K562 (cell line): ENCODE results near the gene FAT2. TPM values are rescaled to one million over a fixed set of nuclear protein-coding genes. Genes with fewer than 3 reads are reported as not detected.

ENCODE experiments used
- ATAC-seq: fragments of 200-7000 bp; cut with Tn5 transposase; 3 replicates; pipeline ENCODE4 v1.9.1; 2020; ENCODE audit warnings: moderate library complexity
- BruUV-seq: library from RNA; stranded (reverse); fragments of 400-500 nt; replicated peaks from 2 replicates; lab custom pipeline; 2021; lab: Mats Ljungman, UMichigan
- CTCF ChIA-PET: fragments of 300-600 bp; formaldehyde crosslinking; extraction: SDS; loops from one replicate; lab custom pipeline; 2021; ENCODE audit warnings: low intra/inter-chr PET ratio; lab: Yijun Ruan, JAX
- POLR2A ChIA-PET: fragments of 300-600, 350-650 bp; sonication (Branson Sonifier 250); formaldehyde crosslinking; extraction: SDS; loops from one replicate; lab custom pipeline; 2021; ENCODE audit warnings: antibody characterized with exemption, inconsistent platforms; lab: Yijun Ruan, JAX
- DNase-seq, 4 experiments: peaks; one replicate each; pipeline versions ENCODE4 v3.0.0 to v3.0.0-alpha.2; 2011 to 2018; ENCODE audit warnings: low spot score in 3 of 4, mixed read lengths in 3 of 4; ENCODE audit errors: extremely low read depth in 1 of 4
- FAIRE-seq: peaks from 2 replicates; lab custom pipeline; 2011; peaks lifted over from hg19 to GRCh38; lab: Jason Lieb, UNC
- H2AFZ ChIP-seq: 2 replicates; pipeline ENCODE4 v1.6.0; 2011; ENCODE audit warnings: low read depth, low read length, control low read depth, inconsistent platforms
- H3K27ac ChIP-seq: fragments of 200-600 bp; 3 replicates; pipeline ENCODE4 v1.8.0; 2011; ENCODE audit warnings: low read depth, mild to moderate bottlenecking, control low read depth, inconsistent platforms, low read length, moderate library complexity, mixed read lengths; ENCODE audit errors: extremely low read depth
- H3K27me3 ChIP-seq, 2 experiments: fragments of 300-600 bp in 1 of 2; 2 replicates in 1 of 2; 3 replicates in 1 of 2; pipeline versions ENCODE4 v1.6.0 to v1.8.0; 2011; ENCODE audit warnings: inconsistent platforms in 2 of 2, low read length in 2 of 2, mild to moderate bottlenecking in 1 of 2, mixed read lengths in 1 of 2, moderate library complexity in 1 of 2; ENCODE audit not compliant: control insufficient read depth in 2 of 2, insufficient read depth in 2 of 2
- H3K36me3 ChIP-seq: fragments of 300-600 bp; 3 replicates; pipeline ENCODE4 v1.8.0; 2011; ENCODE audit warnings: mild to moderate bottlenecking, low read length, inconsistent platforms; ENCODE audit not compliant: control insufficient read depth, insufficient read depth
- H3K4me1 ChIP-seq, 2 experiments: fragments of 200-600 bp in 1 of 2; replicated peaks in 1 of 2; 2 replicates in 1 of 2; 3 replicates in 1 of 2; pipeline versions ENCODE4 v1.5.1 to v1.8.0; 2011; ENCODE audit warnings: inconsistent platforms in 2 of 2, low read length in 2 of 2, mild to moderate bottlenecking in 1 of 2, mixed read lengths in 1 of 2, moderate library complexity in 1 of 2; ENCODE audit not compliant: control insufficient read depth in 2 of 2, insufficient read depth in 2 of 2
- H3K4me2 ChIP-seq: 2 replicates; pipeline ENCODE4 v1.6.1; 2011; ENCODE audit warnings: low read length, control low read depth, inconsistent platforms, mixed read lengths; ENCODE audit not compliant: insufficient read depth
- H3K4me3 ChIP-seq: fragments of 200-600 bp; sonication (generic), shearing (Covaris generic); 2 replicates; pipeline ENCODE4 v1.5.1; 2016; ENCODE audit warnings: control low read depth, inconsistent platforms
- H3K79me2 ChIP-seq: fragments of 200-600 bp; 3 replicates; pipeline ENCODE4 v1.8.0; 2011; ENCODE audit warnings: low read length, inconsistent platforms; ENCODE audit not compliant: control insufficient read depth, insufficient read depth
- H3K9ac ChIP-seq, 2 experiments: 2 replicates each; pipeline versions ENCODE4 v1.6.0 to v1.6.1; 2011; ENCODE audit warnings: low read depth in 2 of 2, low read length in 2 of 2, control low read depth in 1 of 2, inconsistent platforms in 1 of 2, mild to moderate bottlenecking in 1 of 2, mixed read lengths in 1 of 2; ENCODE audit not compliant: insufficient read depth in 1 of 2
- H3K9me1 ChIP-seq: one replicate; pipeline ENCODE4 v1.6.0; 2011; ENCODE audit warnings: inconsistent platforms, mild to moderate bottlenecking, low read length, moderate library complexity; ENCODE audit not compliant: control insufficient read depth, insufficient read depth
- H3K9me3 ChIP-seq: replicated peaks from 2 replicates; pipeline ENCODE4 v1.5.1; 2011; ENCODE audit warnings: low read depth, low read length, inconsistent platforms; ENCODE audit not compliant: control insufficient read depth, insufficient read depth
- H4K20me1 ChIP-seq: replicated peaks from 2 replicates; pipeline ENCODE4 v1.6.1; 2011; ENCODE audit warnings: low read length, inconsistent platforms, mixed read lengths; ENCODE audit not compliant: control insufficient read depth, insufficient read depth
- CBX2 ChIP-seq: fragments of 200-600 bp; sonication (generic); IDR thresholded peaks from one replicate; pipeline ENCODE4 v1.6.1; 2012; ENCODE audit warnings: mild to moderate bottlenecking, low read length, inconsistent platforms; ENCODE audit not compliant: insufficient read depth, poor library complexity, severe bottlenecking
- ETV5 ChIP-seq: sonication (generic); formaldehyde crosslinking; IDR thresholded peaks from 2 replicates; pipeline ENCODE4 v1.4.0; 2020; ENCODE audit warnings: low read depth, mild to moderate bottlenecking, missing genetic modification reagents
- SMAD4 ChIP-seq: fragments of 250-450 bp; sonication (Bioruptor Pico); conservative IDR thresholded peaks from 2 replicates; pipeline ENCODE4 v1.8.0; 2021; ENCODE audit warnings: inconsistent platforms, mild to moderate bottlenecking, moderate library complexity
- STAG1 ChIP-seq: sonication (generic); formaldehyde crosslinking; IDR thresholded peaks from 2 replicates; pipeline ENCODE4 v1.5.0; 2020; ENCODE audit warnings: missing genetic modification reagents, borderline replicate concordance
- TEAD1 ChIP-seq, 2 experiments: fragments of 450-650 bp in 1 of 2; sonication (generic) in 1 of 2; formaldehyde crosslinking; IDR thresholded peaks; 2 replicates each; pipeline versions ENCODE4 v1.4.0 to v1.8.0; 2020 to 2022; ENCODE audit warnings: mild to moderate bottlenecking in 2 of 2, missing genetic modification reagents in 1 of 2
- TEAD4 ChIP-seq, 2 experiments: sonication (generic) in 1 of 2; formaldehyde crosslinking in 1 of 2; IDR thresholded peaks; 2 replicates each; pipeline versions ENCODE4 v1.6.1 to v1.8.0; 2012 to 2022; ENCODE audit warnings: borderline replicate concordance in 1 of 2, inconsistent platforms in 1 of 2, low read length in 1 of 2, mild to moderate bottlenecking in 1 of 2, missing genetic modification reagents in 1 of 2
- ZNF589 ChIP-seq: fragments of 200-800 bp; sonication (Bioruptor generic); IDR thresholded peaks from 2 replicates; pipeline ENCODE4 v1.6.1; 2016; ENCODE audit warnings: low read depth, missing genetic modification characterization, missing compliant biosample characterization
- WGBS: fragments of 100-300 bp; shearing (Covaris generic); methylation state at CpG from one replicate; pipeline ENCODE4 v1.1.6; 2016; ENCODE audit warnings: low coverage, mixed read lengths; ENCODE audit not compliant: insufficient coverage; ENCODE audit errors: missing lambda C conversion rate; 5-methylcytosine and 5-hydroxymethylcytosine counted together
- in situ Hi-C: fragments of 300-500 bp; cut with MboI; formaldehyde crosslinking; loops from 4 replicates; pipeline ENCODE4 v1.15.0; 2018; ENCODE audit warnings: inconsistent platforms, mixed read lengths
- intact Hi-C: fragments of 100-400 bp; cut with micrococcal nuclease; formaldehyde crosslinking; loops from 2 replicates; pipeline ENCODE4 v1.14.2; 2022
- polyA plus RNA-seq, 8 experiments: library from polyadenylated mRNA; depleted of rRNA in 4 of 8; stranded (reverse) in 5 of 8; unstranded in 3 of 8; fragments of >200 nt; fragmentation: Nextera tagmentation in 2 of 8; fragmentation: Illumina TruSeq in 1 of 8; extraction: Ambion mirVana in 2 of 8; extraction: Trizol in 1 of 8; gene quantifications; 2 replicates each; pipeline versions ENCODE4 v1.2.1 to v1.2.3, GENCODE V29; 2011 to 2014; ENCODE audit warnings: inconsistent platforms in 1 of 8, missing spikeins in 1 of 8
- total RNA-seq, 7 experiments: library from RNA; depleted of rRNA in 6 of 7; stranded (reverse); fragments of >200 nt in 6 of 7; fragmentation: Illumina TruSeq in 2 of 7; extraction: Trizol in 2 of 7; gene quantifications; 2 replicates each; pipeline versions ENCODE4 v1.2.1 to v1.2.3, GENCODE V29; 2011 to 2021; ENCODE audit warnings: low replicate concordance in 1 of 7
- TF ChIP-seq, protein P1 (sequence below): fragments of 250-450 bp; sonication (Bioruptor Pico); IDR thresholded peaks from 2 replicates; pipeline ENCODE4 v1.4.0; 2020

FAT2 gene
- total and polyA plus RNA-seq, 9 of the 15 experiments (the other 6 are each of a cell fraction or from before 2014, with no cell fraction given), result not detected

DNA sequence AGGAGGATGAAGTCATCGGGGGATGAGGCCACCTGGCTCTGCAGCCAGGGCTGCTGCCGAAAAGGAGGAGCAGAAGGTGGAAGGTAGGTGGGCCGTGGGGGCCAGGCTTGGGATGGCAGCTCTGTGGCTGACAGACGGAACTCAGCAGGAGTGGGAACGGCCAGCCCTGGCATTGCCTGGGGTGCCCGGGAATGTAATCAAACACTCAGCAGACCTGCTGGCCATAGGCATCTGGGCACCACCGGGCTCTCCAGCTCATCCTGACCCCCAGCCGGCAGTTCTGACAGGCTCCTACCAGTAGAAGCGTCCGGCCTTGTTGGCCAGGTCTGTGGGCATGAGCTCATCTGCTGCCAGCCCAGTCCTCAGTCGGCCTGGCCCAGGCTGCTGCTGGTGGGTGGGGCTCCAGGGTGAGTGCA lies 4.3 kb upstream of the FAT2 start:
- Histone ChIP-seq H3K79me2 (no peaks in the 10 kb centered on the region), H3K27ac (no peak overlapping the region), H3K9ac (peak overlapping the region in 1 of 2 experiments; percentile 9; a peak in 1 of 4 replicates), H3K4me2 (no peak overlapping the region), H4K20me1 (no peaks in the 10 kb centered on the region), H3K36me3 (no peaks in the 10 kb centered on the region), H3K27me3 (peaks cover 5 to 51% of the 10 kb centered on the region in 2 experiments; a peak in 4 of 5 replicates), H3K4me1 (no peaks in the 10 kb centered on the region; a peak in 1 of 5 replicates), H3K4me3 (no peak overlapping the region), H3K9me3 (no peaks in the 10 kb centered on the region), H2AFZ (no peak overlapping the region), H3K9me1 (no peaks in the 10 kb centered on the region)
- no TSS peak for BruUV-seq
- no peak for FAIRE-seq
- ATAC-seq, result no peak
- TF ChIP-seq STAG1 (CRISPR knock-in tag) (no peak), ZNF589 (CRISPR knock-in tag) (no peak), ETV5 (CRISPR knock-in tag) (no peak), SMAD4 (CRISPR knock-in tag) (no peak), CBX2 (no peak), TEAD4 (IDR thresholded peaks at IDR 0.05; ENCODE audit: low read length) (no peak), TEAD4 (CRISPR knock-in tag; IDR thresholded peaks at IDR 0.05; ENCODE audit: borderline replicate concordance) (no peak), TEAD1 (CRISPR knock-in tag; IDR thresholded peaks at IDR 0.05) (no peak)
- TF ChIP-seq, protein P1, sequence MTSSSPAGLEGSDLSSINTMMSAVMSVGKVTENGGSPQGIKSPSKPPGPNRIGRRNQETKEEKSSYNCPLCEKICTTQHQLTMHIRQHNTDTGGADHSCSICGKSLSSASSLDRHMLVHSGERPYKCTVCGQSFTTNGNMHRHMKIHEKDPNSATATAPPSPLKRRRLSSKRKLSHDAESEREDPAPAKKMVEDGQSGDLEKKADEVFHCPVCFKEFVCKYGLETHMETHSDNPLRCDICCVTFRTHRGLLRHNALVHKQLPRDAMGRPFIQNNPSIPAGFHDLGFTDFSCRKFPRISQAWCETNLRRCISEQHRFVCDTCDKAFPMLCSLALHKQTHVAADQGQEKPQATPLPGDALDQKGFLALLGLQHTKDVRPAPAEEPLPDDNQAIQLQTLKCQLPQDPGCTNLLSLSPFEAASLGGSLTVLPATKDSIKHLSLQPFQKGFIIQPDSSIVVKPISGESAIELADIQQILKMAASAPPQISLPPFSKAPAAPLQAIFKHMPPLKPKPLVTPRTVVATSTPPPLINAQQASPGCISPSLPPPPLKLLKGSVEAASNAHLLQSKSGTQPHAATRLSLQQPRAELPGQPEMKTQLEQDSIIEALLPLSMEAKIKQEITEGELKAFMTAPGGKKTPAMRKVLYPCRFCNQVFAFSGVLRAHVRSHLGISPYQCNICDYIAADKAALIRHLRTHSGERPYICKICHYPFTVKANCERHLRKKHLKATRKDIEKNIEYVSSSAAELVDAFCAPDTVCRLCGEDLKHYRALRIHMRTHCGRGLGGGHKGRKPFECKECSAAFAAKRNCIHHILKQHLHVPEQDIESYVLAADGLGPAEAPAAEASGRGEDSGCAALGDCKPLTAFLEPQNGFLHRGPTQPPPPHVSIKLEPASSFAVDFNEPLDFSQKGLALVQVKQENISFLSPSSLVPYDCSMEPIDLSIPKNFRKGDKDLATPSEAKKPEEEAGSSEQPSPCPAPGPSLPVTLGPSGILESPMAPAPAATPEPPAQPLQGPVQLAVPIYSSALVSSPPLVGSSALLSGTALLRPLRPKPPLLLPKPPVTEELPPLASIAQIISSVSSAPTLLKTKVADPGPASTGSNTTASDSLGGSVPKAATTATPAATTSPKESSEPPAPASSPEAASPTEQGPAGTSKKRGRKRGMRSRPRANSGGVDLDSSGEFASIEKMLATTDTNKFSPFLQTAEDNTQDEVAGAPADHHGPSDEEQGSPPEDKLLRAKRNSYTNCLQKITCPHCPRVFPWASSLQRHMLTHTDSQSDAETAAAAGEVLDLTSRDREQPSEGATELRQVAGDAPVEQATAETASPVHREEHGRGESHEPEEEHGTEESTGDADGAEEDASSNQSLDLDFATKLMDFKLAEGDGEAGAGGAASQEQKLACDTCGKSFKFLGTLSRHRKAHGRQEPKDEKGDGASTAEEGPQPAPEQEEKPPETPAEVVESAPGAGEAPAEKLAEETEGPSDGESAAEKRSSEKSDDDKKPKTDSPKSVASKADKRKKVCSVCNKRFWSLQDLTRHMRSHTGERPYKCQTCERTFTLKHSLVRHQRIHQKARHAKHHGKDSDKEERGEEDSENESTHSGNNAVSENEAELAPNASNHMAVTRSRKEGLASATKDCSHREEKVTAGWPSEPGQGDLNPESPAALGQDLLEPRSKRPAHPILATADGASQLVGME, result no peak
- intact Hi-C loops (no loop called here), in situ Hi-C loops (no loop called here)
- ChIA-PET POLR2A (interaction anchor here (1.1 kb wide), 1 partner anchor 17 kb away, joined by 3 read pairs; no protein-coding TSS in a partner anchor), CTCF (interaction anchor here (0.7 kb wide), 1 partner anchor 148 kb away, joined by 3 read pairs; no protein-coding TSS in a partner anchor)
- 0% methylated on average over 10 of the region's 11 CpGs for WGBS
- DNase-seq, result no peak
